Gastrocnemius medialis (tissue), 4 donors: ENCODE data around the gene SEC16A.

Source experiments
- CTCF ChIP-seq, 5 experiments: fragments of 450-650 bp in 3 of 5; fragments of 200-600 bp in 2 of 5; sonication (generic) in 2 of 5; IDR thresholded peaks in 4 of 5; conservative IDR thresholded peaks in 1 of 5; 1 replicate in 4 of 5; 2 replicates in 1 of 5; pipeline ENCODE4 v1.5.1; 2016 to 2019; ENCODE audit warnings: antibody characterized with exemption in 5 of 5, mild to moderate bottlenecking in 3 of 5, moderate library complexity in 3 of 5
- POLR2A ChIP-seq, 2 donors: fragments of 450-650 bp; IDR thresholded peaks; one replicate each; pipeline ENCODE4 v1.6.1; 2017; ENCODE audit warnings: antibody characterized with exemption in 2 of 2, mild to moderate bottlenecking in 2 of 2, moderate library complexity in 2 of 2

GRCh38 chr9:136464241-136464640 is 18.6 kb downstream of the SEC16A start:
- TF ChIP-seq CTCF (IDR thresholded peaks at IDR 0.05 in 4 of 5, conservative IDR thresholded peaks at IDR 0.05 in 1 of 5) (no peak), POLR2A (IDR thresholded peaks at IDR 0.05) (no peak)
